Skin of body (tissue), 3 donors: Measurements from ENCODE around the gene RNU6-9. TPM values are rescaled to one million over a fixed set of nuclear protein-coding genes. Genes with fewer than 3 reads are reported as not detected.

Experiments used
- DNase-seq: peaks from one replicate; lab custom pipeline; 2025; lab: John Stamatoyannopoulos, UW
- small RNA-seq: library from RNA; depleted of rRNA; stranded (forward); fragments of <200 nt; gene quantifications from one replicate; pipeline ENCODE3, GENCODE V24; 2014; ENCODE audit warnings: low replicate concordance
- total RNA-seq: library from RNA; depleted of rRNA; stranded (reverse); fragments of >200 nt; gene quantifications from one replicate; pipeline ENCODE4 v1.2.3, GENCODE V29; 2014

The RNU6-9 gene
- total RNA-seq, 1 donor from 2014 or later: not detected

- no peak for DNase-seq
Measured at GRCh38 chr19:932648-933552, 39.6 kb downstream of the RNU6-9 start.

GRCh38 chr19:933553-933882 lies 40.2 kb downstream of the RNU6-9 start:
- DNase-seq: no peak

GRCh38 chr19:934197-934840 lies 41.0 kb downstream of the RNU6-9 start:
- no peak for DNase-seq

GRCh38 chr19:934865-935479 lies 41.7 kb downstream of the RNU6-9 start:
- no peak for DNase-seq

GRCh38 chr19:936175-936546 lies 42.9 kb downstream of the RNU6-9 start:
- no peak for DNase-seq

GRCh38 chr19:937259-937694 lies 44.0 kb downstream of the RNU6-9 start:
- no peak for DNase-seq

- no peak for DNase-seq
Measured at GRCh38 chr19:938233-938923, 45.1 kb downstream of the RNU6-9 start.

- DNase-seq: no peak
Measured at GRCh38 chr19:939439-939838, 46.2 kb downstream of the RNU6-9 start.

- DNase-seq: no peak
Measured at GRCh38 chr19:939922-940321, 46.6 kb downstream of the RNU6-9 start.

- DNase-seq: no peak
Measured at GRCh38 chr19:940591-941291, 47.5 kb downstream of the RNU6-9 start.

- DNase-seq: no peak
Measured at GRCh38 chr19:941292-942132, 48.2 kb downstream of the RNU6-9 start.

GRCh38 chr19:942133-942645 lies 48.9 kb downstream of the RNU6-9 start:
- no peak for DNase-seq

Small RNAs within 50 kb of the gene (small RNA-seq; reads per million reads assigned to genes)
- 0.17 reads per million for gene RNU6-9

Other genes starting within 250 kb of the RNU6-9 start
- gene RNF126, start 230.3 kb upstream of the RNU6-9 start, total RNA-seq: 17.5 TPM
- gene FSTL3, start 217.1 kb upstream of the RNU6-9 start, total RNA-seq: 21.0 TPM
- 0.69 TPM for gene PRSS57, start 198.0 kb upstream of the RNU6-9 start, total RNA-seq
- gene PALM, start 184.5 kb upstream of the RNU6-9 start, total RNA-seq: 25.4 TPM
- 1.2 TPM for gene MISP, start 142.4 kb upstream of the RNU6-9 start, total RNA-seq
- gene PTBP1, start 96.0 kb upstream of the RNU6-9 start, total RNA-seq: 106 TPM
- gene PLPPR3, start 71.5 kb upstream of the RNU6-9 start, total RNA-seq: 0.89 TPM
- gene AZU1, start 65.6 kb upstream of the RNU6-9 start, total RNA-seq: 12.8 TPM
- gene PRTN3, start 52.5 kb upstream of the RNU6-9 start, total RNA-seq: 28.9 TPM
- gene ELANE, start 41.2 kb upstream of the RNU6-9 start, total RNA-seq: 24.0 TPM
- 79.1 TPM for gene CFD, start 33.8 kb upstream of the RNU6-9 start, total RNA-seq
- gene MED16, start 297 bp upstream of the RNU6-9 start, total RNA-seq: 16.5 TPM
- 28.7 TPM for gene R3HDM4, start 19.7 kb downstream of the RNU6-9 start, total RNA-seq
- not detected for gene KISS1R, start 23.8 kb downstream of the RNU6-9 start, total RNA-seq
- 12.8 TPM for gene ARID3A, start 32.6 kb downstream of the RNU6-9 start, total RNA-seq
- 34.1 TPM for gene WDR18, start 90.9 kb downstream of the RNU6-9 start, total RNA-seq
- 0.20 TPM for gene GRIN3B, start 106.9 kb downstream of the RNU6-9 start, total RNA-seq
- 40.6 TPM for gene TMEM259, start 127.6 kb downstream of the RNU6-9 start, total RNA-seq
- not detected for gene RNU6-2, start 128.0 kb downstream of the RNU6-9 start, total RNA-seq
- 58.2 TPM for gene CNN2, start 133.1 kb downstream of the RNU6-9 start, total RNA-seq
- 4.8 TPM for gene ABCA7, start 146.6 kb downstream of the RNU6-9 start, total RNA-seq
- gene ARHGAP45, start 173.7 kb downstream of the RNU6-9 start, total RNA-seq: 10.7 TPM
- gene POLR2E, start 201.9 kb downstream of the RNU6-9 start, total RNA-seq: 47.1 TPM
- gene GPX4, start 210.5 kb downstream of the RNU6-9 start, total RNA-seq: 105 TPM